SJCRH30 (cell line): ENCODE data around the gene TICAM1. TPM values are rescaled to one million over a fixed set of nuclear protein-coding genes. Genes with fewer than 3 reads are reported as not detected.
"Not testable (repeated sequence)": the region's sequence is repeated elsewhere in the genome, so short reads cannot be mapped to it uniquely, and the experiment has no call there.

Experiments
- DNase-seq, 2 experiments: peaks; one replicate each; pipeline ENCODE4 v3.0.0-alpha.2; 2015 to 2020
- H3K27ac ChIP-seq: fragments of 250-450 bp; sonication (Bioruptor Pico); 2 replicates; pipeline ENCODE4 v1.5.1; 2020; ENCODE audit warnings: mild to moderate bottlenecking, moderate library complexity
- H3K27me3 ChIP-seq: fragments of 250-450 bp; sonication (Bioruptor Pico); 2 replicates; pipeline ENCODE4 v1.5.1; 2020; ENCODE audit warnings: mild to moderate bottlenecking, moderate library complexity
- H3K36me3 ChIP-seq: fragments of 250-450 bp; sonication (Bioruptor Pico); 2 replicates; pipeline ENCODE4 v1.5.1; 2020; ENCODE audit warnings: mild to moderate bottlenecking, moderate library complexity
- H3K4me1 ChIP-seq: fragments of 250-450 bp; sonication (Bioruptor Pico); 2 replicates; pipeline ENCODE4 v1.5.1; 2020; ENCODE audit warnings: mild to moderate bottlenecking, moderate library complexity
- H3K4me3 ChIP-seq: fragments of 250-450 bp; sonication (Bioruptor Pico); 2 replicates; pipeline ENCODE4 v1.5.1; 2020; ENCODE audit warnings: mild to moderate bottlenecking, moderate library complexity
- H3K9me3 ChIP-seq: fragments of 250-450 bp; sonication (Bioruptor Pico); replicated peaks from 2 replicates; pipeline ENCODE4 v1.5.1; 2020; ENCODE audit warnings: mild to moderate bottlenecking, moderate library complexity
- total RNA-seq: library from RNA; depleted of rRNA; stranded (reverse); fragments of >200 nt; shearing (Covaris generic); gene quantifications from 2 replicates; pipeline ENCODE4 v1.2.3, GENCODE V29; 2014; rRNA removed

Gene TICAM1
- 1.4 TPM in 2 replicates for total RNA-seq

- H3K4me3 ChIP-seq: peak within 1 kb of the TSS; percentile 66
- H3K27ac ChIP-seq: no peak within 1 kb of the TSS; the same call in 1 of the 2 replicates
Observed at GRCh38 chr19:4831304-4831978, at the start of gene TICAM1. Gene TICAM1, minus strand, starts transcription at chr19:4831712. Its CDS starts 13,335 bp downstream, at chr19:4818377.

GRCh38 chr19:4879041-4879440 is 47.5 kb upstream of the TICAM1 start:
- Histone ChIP-seq H3K27ac (peak overlapping the region; percentile 99), H3K4me1 (peaks cover 16% of the 10 kb centered on the region), H3K4me3 (no peak overlapping the region), H3K36me3 (no peaks in the 10 kb centered on the region), H3K27me3 (no peaks in the 10 kb centered on the region), H3K9me3 (no peaks in the 10 kb centered on the region)
- no peak for DNase-seq

More at GRCh38 chr19:4831304-4831978, at the start of gene TICAM1:
- peak in 1 of 2 experiments; percentile 40 for DNase-seq
- no peaks in the 10 kb centered on the region for H3K9me3 ChIP-seq
- H3K27me3 ChIP-seq: no peaks in the 10 kb centered on the region
- H3K36me3 ChIP-seq: no peaks in the 10 kb centered on the region
- no peaks in the 10 kb centered on the region for H3K4me1 ChIP-seq

GRCh38 chr19:4878491-4878968 is 47.0 kb upstream of the TICAM1 start:
- DNase-seq: peak; percentile 97 to 98
- peaks cover 16% of the 10 kb centered on the region for H3K4me1 ChIP-seq
- peak overlapping the region; percentile 99 for H3K27ac ChIP-seq

GRCh38 chr19:4877753-4878490 is 46.4 kb upstream of the TICAM1 start:
- DNase-seq: peak; percentile 91 to 92
- Histone ChIP-seq H3K27me3 (no peaks in the 10 kb centered on the region), H3K4me3 (peak overlapping the region; percentile 41), H3K9me3 (no peaks in the 10 kb centered on the region), H3K4me1 (peaks cover 16% of the 10 kb centered on the region), H3K27ac (peak overlapping the region; percentile 99), H3K36me3 (no peaks in the 10 kb centered on the region)

More at GRCh38 chr19:4878491-4878968, 47.0 kb upstream of the TICAM1 start:
- Histone ChIP-seq H3K27me3 (no peaks in the 10 kb centered on the region), H3K36me3 (no peaks in the 10 kb centered on the region), H3K4me3 (peak overlapping the region; percentile 41), H3K9me3 (no peaks in the 10 kb centered on the region)

- Histone ChIP-seq H3K27ac (no peak overlapping the region), H3K4me1 (peaks cover 25% of the 10 kb centered on the region)
- no peak for DNase-seq
Observed at GRCh38 chr19:4873930-4874329, 42.4 kb upstream of the TICAM1 start.

GRCh38 chr19:4871711-4872110 is 40.2 kb upstream of the TICAM1 start:
- H3K36me3 ChIP-seq: no peaks in the 10 kb centered on the region
- H3K27me3 ChIP-seq: no peaks in the 10 kb centered on the region
- H3K9me3 ChIP-seq: no peaks in the 10 kb centered on the region
- DNase-seq: no peak
- peaks cover 13% of the 10 kb centered on the region for H3K4me1 ChIP-seq
- H3K4me3 ChIP-seq: no peak overlapping the region
- no peak overlapping the region for H3K27ac ChIP-seq

More at GRCh38 chr19:4873930-4874329, 42.4 kb upstream of the TICAM1 start:
- Histone ChIP-seq H3K27me3 (no peaks in the 10 kb centered on the region), H3K36me3 (no peaks in the 10 kb centered on the region), H3K9me3 (no peaks in the 10 kb centered on the region), H3K4me3 (no peak overlapping the region)

- Histone ChIP-seq H3K4me3 (no peak overlapping the region), H3K27me3 (no peaks in the 10 kb centered on the region), H3K27ac (peak overlapping the region; percentile 23; the same call in 1 of the 2 replicates), H3K4me1 (peaks cover 16% of the 10 kb centered on the region), H3K36me3 (no peaks in the 10 kb centered on the region), H3K9me3 (no peaks in the 10 kb centered on the region)
- peak; percentile 89 to 91 for DNase-seq
Observed at GRCh38 chr19:4870025-4870700, 38.7 kb upstream of the TICAM1 start.

GRCh38 chr19:4868286-4868834 is 36.8 kb upstream of the TICAM1 start:
- H3K4me3 ChIP-seq: no peak overlapping the region
- H3K9me3 ChIP-seq: no peaks in the 10 kb centered on the region
- H3K27ac ChIP-seq: no peak overlapping the region
- no peaks in the 10 kb centered on the region for H3K27me3 ChIP-seq
- no peak for DNase-seq
- H3K4me1 ChIP-seq: peaks cover 16% of the 10 kb centered on the region
- H3K36me3 ChIP-seq: no peaks in the 10 kb centered on the region

- Histone ChIP-seq H3K9me3 (no peaks in the 10 kb centered on the region), H3K27me3 (no peaks in the 10 kb centered on the region), H3K4me3 (peak within 1 kb of the TSS; percentile 67), H3K4me1 (peaks cover 13% of the 10 kb centered on the region), H3K36me3 (no peaks in the 10 kb centered on the region), H3K27ac (peak within 1 kb of the TSS; percentile 6; the same call in 1 of the 2 replicates)
- DNase-seq: peak; percentile 95 to 98
Observed at GRCh38 chr19:4867534-4868285, 36.2 kb upstream of the TICAM1 start, which contains the start of gene PLIN3. Gene PLIN3, minus strand, starts transcription at chr19:4867667. Its CDS starts 6,273 bp downstream, at chr19:4861394.

GRCh38 chr19:4866595-4867424 is 35.3 kb upstream of the TICAM1 start:
- Histone ChIP-seq H3K27me3 (no peaks in the 10 kb centered on the region), H3K27ac (peak overlapping the region; percentile 6; the same call in 1 of the 2 replicates), H3K4me1 (peaks cover 13% of the 10 kb centered on the region), H3K36me3 (no peaks in the 10 kb centered on the region), H3K4me3 (peak overlapping the region; percentile 67), H3K9me3 (no peaks in the 10 kb centered on the region)
- DNase-seq: peak; percentile 54 to 60

- Histone ChIP-seq H3K27ac (no peak overlapping the region), H3K27me3 (no peaks in the 10 kb centered on the region), H3K4me1 (no peaks in the 10 kb centered on the region), H3K36me3 (peaks cover 9% of the 10 kb centered on the region; the same call in 1 of the 2 replicates), H3K4me3 (no peak overlapping the region), H3K9me3 (no peaks in the 10 kb centered on the region)
- DNase-seq: no peak
Observed at GRCh38 chr19:4861147-4861546, 29.6 kb upstream of the TICAM1 start.

- Histone ChIP-seq H3K9me3 (no peaks in the 10 kb centered on the region), H3K27me3 (no peaks in the 10 kb centered on the region), H3K4me1 (no peaks in the 10 kb centered on the region), H3K36me3 (peaks cover 12% of the 10 kb centered on the region), H3K27ac (no peak overlapping the region), H3K4me3 (no peak overlapping the region)
- DNase-seq: no peak
Observed at GRCh38 chr19:4859697-4860096, 28.2 kb upstream of the TICAM1 start.

GRCh38 chr19:4856468-4856867 is 25.0 kb upstream of the TICAM1 start:
- H3K27me3 ChIP-seq, H3K9me3 ChIP-seq, H3K4me1 ChIP-seq, H3K27ac ChIP-seq, H3K4me3 ChIP-seq, DNase-seq: not testable (repeated sequence)
- H3K36me3 ChIP-seq: peaks cover 14% of the 10 kb centered on the region
